ENCODE results near the gene PRKX. TPM values are rescaled to one million over a fixed set of nuclear protein-coding genes. Genes with fewer than 3 reads are reported as not detected.
"Not testable (repeated sequence)": the region's sequence is repeated elsewhere in the genome, so short reads cannot be mapped to it uniquely, and the experiment has no call there.

The PRKX gene
- total RNA-seq, 1 donor from 2014 or later: 57.3 TPM

DNA sequence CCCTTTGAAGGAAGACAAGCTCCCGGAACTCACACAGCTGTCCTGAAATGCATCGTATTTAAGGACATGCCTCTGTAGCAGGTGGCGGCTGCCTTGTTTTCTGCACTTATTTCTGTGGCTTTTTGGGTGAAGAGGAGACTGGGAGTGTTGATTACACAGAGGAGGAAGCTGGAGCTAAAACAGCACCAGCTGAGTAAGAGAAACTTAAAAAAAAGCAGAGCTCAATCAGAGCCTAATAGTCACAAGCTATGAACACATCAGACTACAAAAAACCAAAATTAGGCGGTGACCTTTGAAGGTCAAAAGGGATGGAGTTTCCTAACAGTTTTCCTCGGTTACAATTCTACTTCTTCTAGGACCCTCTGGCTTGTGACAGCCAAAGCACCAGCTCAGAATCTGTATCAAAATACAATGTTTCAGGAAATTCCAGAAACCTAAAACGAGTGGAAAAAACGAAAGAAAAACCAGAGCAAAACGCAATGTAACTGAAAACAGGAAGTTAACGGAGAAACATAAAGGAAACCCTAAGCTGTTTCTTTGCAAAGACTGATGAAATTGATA is 13.5 kb downstream of the PRKX start:
- Mint-ChIP-seq H3K9me3 (no peaks in the 10 kb centered on the region), H3K36me3 (ENCODE audit: low read depth) (peaks cover 18% of the 10 kb centered on the region), H3K27ac (ENCODE audit: unreplicated experiment) (no peak overlapping the region), H3K4me3 (no peak overlapping the region), H3K4me1 (peaks cover 27% of the 10 kb centered on the region), H3K27me3 (ENCODE audit: low read depth) (peaks cover 8% of the 10 kb centered on the region)
- DNase-seq (ENCODE audit: low read depth, low spot score): no peak
- TF ChIP-seq, protein P1, sequence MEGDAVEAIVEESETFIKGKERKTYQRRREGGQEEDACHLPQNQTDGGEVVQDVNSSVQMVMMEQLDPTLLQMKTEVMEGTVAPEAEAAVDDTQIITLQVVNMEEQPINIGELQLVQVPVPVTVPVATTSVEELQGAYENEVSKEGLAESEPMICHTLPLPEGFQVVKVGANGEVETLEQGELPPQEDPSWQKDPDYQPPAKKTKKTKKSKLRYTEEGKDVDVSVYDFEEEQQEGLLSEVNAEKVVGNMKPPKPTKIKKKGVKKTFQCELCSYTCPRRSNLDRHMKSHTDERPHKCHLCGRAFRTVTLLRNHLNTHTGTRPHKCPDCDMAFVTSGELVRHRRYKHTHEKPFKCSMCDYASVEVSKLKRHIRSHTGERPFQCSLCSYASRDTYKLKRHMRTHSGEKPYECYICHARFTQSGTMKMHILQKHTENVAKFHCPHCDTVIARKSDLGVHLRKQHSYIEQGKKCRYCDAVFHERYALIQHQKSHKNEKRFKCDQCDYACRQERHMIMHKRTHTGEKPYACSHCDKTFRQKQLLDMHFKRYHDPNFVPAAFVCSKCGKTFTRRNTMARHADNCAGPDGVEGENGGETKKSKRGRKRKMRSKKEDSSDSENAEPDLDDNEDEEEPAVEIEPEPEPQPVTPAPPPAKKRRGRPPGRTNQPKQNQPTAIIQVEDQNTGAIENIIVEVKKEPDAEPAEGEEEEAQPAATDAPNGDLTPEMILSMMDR (conservative IDR thresholded peaks at IDR 0.05): no peak

DNA sequence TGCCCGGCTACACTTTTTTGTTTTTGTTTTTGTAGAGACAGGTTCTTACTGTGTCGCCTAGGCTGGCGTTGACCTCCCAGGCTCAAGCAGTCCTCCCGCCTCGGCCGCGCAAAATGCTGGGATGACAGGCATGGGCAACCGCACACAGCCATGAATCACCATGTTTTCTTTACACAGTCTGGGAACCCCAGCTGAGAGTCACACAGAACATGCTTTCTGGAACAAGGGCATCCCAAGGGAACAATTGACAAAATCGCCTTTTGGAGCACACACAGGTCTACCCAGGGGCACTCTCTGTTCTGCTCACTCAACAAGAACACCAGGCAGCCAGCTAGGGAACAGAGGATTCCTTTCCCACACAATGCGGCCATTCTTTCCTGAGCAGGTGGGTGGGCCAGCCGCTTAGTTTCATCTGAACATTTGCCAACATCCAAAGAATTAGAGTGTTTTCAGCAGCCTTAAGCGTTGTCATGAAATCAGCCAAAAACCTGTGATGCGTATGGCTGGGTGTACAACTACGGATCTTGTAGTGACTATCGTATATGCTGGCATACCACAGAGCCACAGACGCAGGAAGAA is 15.7 kb downstream of the PRKX start:
- H3K36me3 Mint-ChIP-seq (ENCODE audit: low read depth): peaks cover 20% of the 10 kb centered on the region
- H3K4me3 Mint-ChIP-seq: no peak overlapping the region
- TF ChIP-seq, protein P1 (conservative IDR thresholded peaks at IDR 0.05): no peak
- H3K27me3 Mint-ChIP-seq (ENCODE audit: low read depth): peaks cover 8% of the 10 kb centered on the region
- H3K27ac Mint-ChIP-seq (ENCODE audit: unreplicated experiment): peak overlapping the region; percentile 21
- H3K9me3 Mint-ChIP-seq: no peaks in the 10 kb centered on the region
- H3K4me1 Mint-ChIP-seq: peaks cover 27% of the 10 kb centered on the region
- DNase-seq (ENCODE audit: low read depth, low spot score): peak; percentile 9

DNA sequence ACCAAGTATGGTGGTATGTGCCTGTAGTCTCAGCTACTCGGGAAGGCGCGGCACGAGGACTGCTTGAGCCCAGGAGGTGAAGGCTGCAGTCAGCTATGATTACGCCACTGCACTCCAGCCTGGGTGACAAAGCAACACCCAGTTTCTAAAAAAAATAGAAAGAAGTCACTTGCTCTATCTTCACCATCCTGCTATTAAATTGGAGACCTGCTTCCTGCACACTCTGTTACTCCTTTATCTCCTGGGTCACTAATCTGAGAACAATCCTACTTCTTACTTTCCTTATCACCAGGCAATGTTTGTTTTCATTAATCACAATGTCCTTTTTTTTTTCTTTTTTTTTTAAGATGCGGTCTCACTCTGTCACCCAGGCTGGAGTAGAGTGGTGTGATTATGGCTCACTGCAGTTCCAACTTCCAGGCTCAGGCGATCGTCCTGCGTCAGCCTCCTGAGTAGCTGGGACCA is 16.2 kb downstream of the PRKX start:
- H3K27ac Mint-ChIP-seq (ENCODE audit: unreplicated experiment): peak overlapping the region; percentile 21
- peaks cover 20% of the 10 kb centered on the region for H3K36me3 Mint-ChIP-seq (ENCODE audit: low read depth)

DNA sequence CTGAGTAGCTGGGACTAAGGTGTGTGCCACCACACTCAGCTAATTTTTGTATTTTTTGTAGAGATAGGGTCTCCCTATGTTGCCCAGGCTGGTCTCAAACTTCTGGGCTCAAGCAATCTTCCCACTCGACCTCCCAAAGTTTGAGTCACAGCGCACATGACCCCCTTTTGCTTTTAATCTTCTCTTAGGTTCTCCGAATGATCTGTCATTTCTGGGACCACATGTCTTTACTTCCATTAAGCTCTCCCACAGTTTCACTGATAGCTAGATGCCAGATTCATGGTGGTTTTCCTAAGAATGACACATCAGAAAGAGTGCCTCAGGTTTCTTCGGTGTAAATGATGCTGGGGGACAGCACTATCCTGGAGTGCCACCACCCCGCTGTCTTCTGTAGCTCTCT is 17.9 kb downstream of the PRKX start:
- H3K4me1 Mint-ChIP-seq: peaks cover 30% of the 10 kb centered on the region

More for the DNA sequence above, 16.2 kb downstream of the PRKX start:
- no peak overlapping the region for H3K4me3 Mint-ChIP-seq
- peaks cover 8% of the 10 kb centered on the region for H3K27me3 Mint-ChIP-seq (ENCODE audit: low read depth)
- TF ChIP-seq, protein P1 (conservative IDR thresholded peaks at IDR 0.05): no peak
- no peaks in the 10 kb centered on the region for H3K9me3 Mint-ChIP-seq
- DNase-seq (ENCODE audit: low read depth, low spot score): no peak
- H3K4me1 Mint-ChIP-seq: peaks cover 27% of the 10 kb centered on the region

DNA sequence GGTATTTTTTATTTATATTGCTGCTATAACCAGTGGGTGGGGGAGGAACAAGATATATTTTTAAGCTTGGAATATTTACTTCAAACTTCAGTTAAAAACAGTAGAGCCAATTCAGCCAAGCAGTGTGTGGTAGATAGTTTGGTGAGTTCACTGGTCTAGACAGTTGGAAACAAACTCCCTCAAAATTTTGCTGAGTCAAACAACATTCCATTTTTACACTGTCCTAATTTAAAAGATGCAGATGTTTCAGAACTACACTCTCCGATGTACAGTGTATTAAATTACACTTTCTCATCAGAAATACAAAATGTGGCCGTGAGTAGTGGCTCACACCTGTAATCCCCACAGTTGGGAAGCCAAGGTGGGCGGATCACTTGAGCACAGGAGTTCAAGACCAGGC is 23.3 kb downstream of the PRKX start:
- TF ChIP-seq, protein P1 (conservative IDR thresholded peaks at IDR 0.05): no peak
- H3K4me1 Mint-ChIP-seq: peaks cover 5% of the 10 kb centered on the region
- H3K27me3 Mint-ChIP-seq (ENCODE audit: low read depth): no peaks in the 10 kb centered on the region
- H3K9me3 Mint-ChIP-seq: no peaks in the 10 kb centered on the region
- H3K4me3 Mint-ChIP-seq: no peak overlapping the region
- H3K27ac Mint-ChIP-seq (ENCODE audit: unreplicated experiment): no peak overlapping the region
- DNase-seq (ENCODE audit: low read depth, low spot score): no peak
- peaks cover 9% of the 10 kb centered on the region for H3K36me3 Mint-ChIP-seq (ENCODE audit: low read depth)

More for the DNA sequence above, 17.9 kb downstream of the PRKX start:
- H3K9me3 Mint-ChIP-seq: no peaks in the 10 kb centered on the region
- no peak overlapping the region for H3K4me3 Mint-ChIP-seq
- TF ChIP-seq, protein P1 (conservative IDR thresholded peaks at IDR 0.05): no peak
- H3K27ac Mint-ChIP-seq (ENCODE audit: unreplicated experiment): no peak overlapping the region
- peaks cover 21% of the 10 kb centered on the region for H3K36me3 Mint-ChIP-seq (ENCODE audit: low read depth)
- H3K27me3 Mint-ChIP-seq (ENCODE audit: low read depth): peaks cover 6% of the 10 kb centered on the region
- no peak for DNase-seq (ENCODE audit: low read depth, low spot score)

DNA sequence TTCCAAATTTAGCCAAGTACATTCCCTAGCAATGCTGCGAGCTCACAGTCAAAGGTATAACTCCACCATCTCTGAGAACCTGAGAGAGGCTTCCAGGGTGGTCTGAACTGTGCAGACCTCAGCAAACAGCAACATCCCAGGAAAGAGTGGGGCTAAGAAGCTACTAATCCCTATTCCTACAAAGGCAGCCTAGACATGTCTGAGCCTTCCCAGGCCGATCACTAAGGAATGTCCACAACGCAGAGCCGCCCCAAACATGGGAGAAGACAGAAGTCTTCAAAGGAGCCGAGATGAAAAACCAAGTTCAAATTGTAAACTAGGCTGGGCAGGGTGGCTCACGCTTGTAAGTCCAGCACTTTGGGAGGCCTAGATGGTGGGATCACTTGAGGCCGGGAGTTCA is 30.2 kb downstream of the PRKX start:
- H3K36me3 Mint-ChIP-seq (ENCODE audit: low read depth); H3K27ac Mint-ChIP-seq (ENCODE audit: unreplicated experiment); H3K9me3 Mint-ChIP-seq; DNase-seq (ENCODE audit: low read depth, low spot score); H3K27me3 Mint-ChIP-seq (ENCODE audit: low read depth); H3K4me3 Mint-ChIP-seq: not testable (repeated sequence)
- peaks cover 11% of the 10 kb centered on the region for H3K4me1 Mint-ChIP-seq

Measured in neural crest cell (in vitro differentiated cells).